ENCODE results near the gene SLC4A11. TPM values are rescaled to one million over a fixed set of nuclear protein-coding genes. Genes with fewer than 3 reads are reported as not detected.

Gene SLC4A11
- 1.9 TPM for total RNA-seq

GRCh38 chr20:3239026-3239866 is at the start of gene SLC4A11:
TSS of gene SLC4A11 (minus strand) at chr20:3239190. CDS start at chr20:3239137, 53 bp downstream.

GRCh38 chr20:3209257-3209945 is 29.6 kb downstream of the SLC4A11 start, which contains the start of gene ITPA:
TSS of gene ITPA (plus strand) at chr20:3209498. CDS start at chr20:3209552, 54 bp downstream.

GRCh38 chr20:3204124-3204794 is 34.7 kb downstream of the SLC4A11 start, which contains the start of gene DDRGK1:
TSS of gene DDRGK1 (minus strand) at chr20:3204682. CDS start at chr20:3204627, 55 bp downstream.

Other genes with a start within 250 kb of the SLC4A11 start
- gene GNRH2, start 195.6 kb downstream of the SLC4A11 start, total RNA-seq: not detected
- gene MRPS26, start 193.1 kb downstream of the SLC4A11 start, total RNA-seq: 50.9 TPM
- gene OXT, start 167.6 kb downstream of the SLC4A11 start, total RNA-seq: not detected
- gene AVP, start 154.5 kb downstream of the SLC4A11 start, total RNA-seq: not detected
- gene FASTKD5, start 79.3 kb downstream of the SLC4A11 start, total RNA-seq: 15.9 TPM
- 5.6 TPM for gene UBOX5, start 79.3 kb downstream of the SLC4A11 start, total RNA-seq
- 16.2 TPM for gene LZTS3, start 65.6 kb downstream of the SLC4A11 start, total RNA-seq
- gene DDRGK1, start 34.5 kb downstream of the SLC4A11 start, total RNA-seq: 32.7 TPM
- 42.7 TPM for gene ITPA, start 29.7 kb downstream of the SLC4A11 start, total RNA-seq
- gene DNAAF9, start 168.5 kb upstream of the SLC4A11 start, total RNA-seq: 32.0 TPM
- gene ATRN, start 231.8 kb upstream of the SLC4A11 start, total RNA-seq: 52.8 TPM